Eye (tissue), 1 donor: ENCODE measurements around the gene ATF7.
"Not testable (repeated sequence)": the region's sequence is repeated elsewhere in the genome, so short reads cannot be mapped to it uniquely, and the experiment has no call there.

ENCODE experiments used
- DNase-seq: peaks from one replicate; pipeline ENCODE4 v3.0.0-alpha.2; 2015

ATF7 gene

DNA sequence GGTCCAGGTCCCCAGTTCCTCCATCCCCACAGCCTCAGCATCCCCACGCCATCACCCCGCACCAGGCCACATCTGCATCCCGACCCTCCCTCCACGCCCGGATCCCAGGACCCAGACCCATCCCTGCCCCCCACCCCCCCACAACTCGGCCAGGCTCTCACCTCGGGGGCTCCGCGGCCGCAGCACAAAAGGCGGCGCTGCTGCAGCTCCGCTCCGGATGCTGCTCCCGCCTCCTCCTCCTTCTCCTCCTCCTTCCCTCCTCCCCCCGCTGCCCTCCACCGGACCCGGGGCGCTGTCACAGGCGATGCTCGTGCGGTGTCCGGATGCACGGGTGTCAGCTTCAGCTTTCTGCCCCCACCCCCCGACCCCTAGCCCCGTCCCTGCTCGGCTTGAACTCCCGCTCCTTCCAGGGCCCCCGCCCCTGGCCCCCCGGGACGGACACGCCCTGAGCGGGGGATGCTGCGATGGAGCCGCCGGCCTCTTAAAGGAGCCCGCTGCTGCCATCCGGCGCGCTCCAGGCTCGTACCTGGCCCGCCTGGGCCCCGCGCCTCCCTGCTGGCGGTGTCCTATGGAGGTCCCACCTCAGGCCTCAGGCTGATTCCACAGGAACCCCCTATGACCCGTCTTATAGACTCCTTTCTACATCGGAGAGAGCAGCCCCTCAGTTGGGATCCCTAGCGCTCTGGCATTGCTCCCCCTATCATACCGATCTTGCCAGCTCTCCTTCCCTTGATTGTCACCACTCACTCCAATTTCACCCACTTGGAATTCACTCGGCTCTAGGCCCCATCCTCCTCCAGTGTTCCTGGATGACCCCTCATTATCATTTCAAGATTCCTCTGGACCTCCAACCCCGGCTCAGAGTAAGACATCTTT lies 126.7 kb downstream of the ATF7 start, which contains the start of gene MAP3K12:
Gene MAP3K12 (minus strand): TSS at position 193 of the 876 bp plus-strand sequence. CDS start 12,067 bp downstream, outside the sequence.
- peak; percentile 82 for DNase-seq

GRCh38 chr12:53498235-53498630 lies 127.9 kb downstream of the ATF7 start:
- DNase-seq: no peak

DNA sequence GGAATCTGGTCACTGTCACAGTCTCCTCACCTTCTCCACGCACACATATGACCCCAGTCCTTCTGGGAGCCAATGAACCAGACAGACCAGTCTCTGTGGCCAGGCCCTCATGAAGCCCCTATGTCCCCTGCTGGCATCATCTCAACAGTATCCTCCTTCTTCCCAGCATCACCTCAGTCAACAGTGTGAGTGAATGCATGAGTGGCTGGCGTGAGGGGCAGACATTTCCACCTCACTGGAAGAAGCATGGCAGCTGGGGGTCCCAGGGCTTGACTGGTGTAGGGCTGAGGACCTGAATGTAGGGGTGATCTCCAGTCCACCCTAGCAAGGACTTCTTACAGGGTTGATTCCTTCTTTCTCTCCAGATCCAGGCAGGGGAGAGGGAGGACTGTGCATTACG lies 128.7 kb downstream of the ATF7 start:
- no peak for DNase-seq

- DNase-seq: no peak
Measured at GRCh38 chr12:53496752-53497032, 129.5 kb downstream of the ATF7 start.

DNA sequence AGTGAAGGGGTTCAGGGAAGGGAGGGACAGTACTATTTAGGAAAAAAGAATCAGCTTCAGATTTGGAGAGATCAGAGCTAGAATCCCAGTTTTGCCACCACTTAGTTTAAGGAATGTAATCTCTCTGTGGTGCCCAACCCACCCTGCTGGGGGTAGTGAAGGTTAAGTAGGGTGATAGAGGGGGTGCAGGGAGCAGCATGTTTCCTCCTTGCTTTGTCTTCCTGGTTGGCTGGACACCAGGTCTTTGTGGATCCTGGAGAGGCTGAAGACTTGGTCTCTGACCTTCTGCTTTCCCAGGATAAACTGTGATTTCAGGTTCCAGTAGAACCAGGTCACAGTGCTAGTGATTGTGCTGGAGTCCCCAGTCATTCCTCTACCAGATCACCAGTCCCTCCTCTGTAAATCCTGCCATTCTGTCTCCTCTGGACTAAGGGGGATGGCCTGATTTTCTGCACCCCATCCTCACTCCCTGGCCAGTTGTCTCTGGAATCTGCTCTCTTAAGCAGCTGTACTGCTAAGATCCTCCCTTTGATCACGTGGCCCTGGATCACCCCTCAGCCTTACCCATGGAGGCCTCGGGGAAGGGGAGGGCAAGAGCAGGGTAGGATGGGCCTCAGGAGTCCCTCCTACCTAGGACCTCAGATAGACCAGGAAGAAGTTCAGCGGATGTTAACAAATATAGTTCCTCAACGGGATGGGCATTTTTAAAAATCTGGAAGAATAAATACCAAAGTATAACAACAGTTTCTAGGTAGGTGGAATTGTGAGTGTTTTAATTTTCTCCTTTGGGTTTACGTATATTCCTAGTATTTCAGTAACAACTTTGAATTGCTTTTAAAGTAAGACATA lies 130.1 kb downstream of the ATF7 start:
- peak; percentile 86 for DNase-seq

- peak; percentile 81 for DNase-seq
Measured at GRCh38 chr12:53493610-53494391, 132.4 kb downstream of the ATF7 start.

GRCh38 chr12:53492830-53493609 lies 133.2 kb downstream of the ATF7 start:
- DNase-seq: peak; percentile 98

GRCh38 chr12:53492188-53492587 lies 134.0 kb downstream of the ATF7 start:
- no peak for DNase-seq

DNA sequence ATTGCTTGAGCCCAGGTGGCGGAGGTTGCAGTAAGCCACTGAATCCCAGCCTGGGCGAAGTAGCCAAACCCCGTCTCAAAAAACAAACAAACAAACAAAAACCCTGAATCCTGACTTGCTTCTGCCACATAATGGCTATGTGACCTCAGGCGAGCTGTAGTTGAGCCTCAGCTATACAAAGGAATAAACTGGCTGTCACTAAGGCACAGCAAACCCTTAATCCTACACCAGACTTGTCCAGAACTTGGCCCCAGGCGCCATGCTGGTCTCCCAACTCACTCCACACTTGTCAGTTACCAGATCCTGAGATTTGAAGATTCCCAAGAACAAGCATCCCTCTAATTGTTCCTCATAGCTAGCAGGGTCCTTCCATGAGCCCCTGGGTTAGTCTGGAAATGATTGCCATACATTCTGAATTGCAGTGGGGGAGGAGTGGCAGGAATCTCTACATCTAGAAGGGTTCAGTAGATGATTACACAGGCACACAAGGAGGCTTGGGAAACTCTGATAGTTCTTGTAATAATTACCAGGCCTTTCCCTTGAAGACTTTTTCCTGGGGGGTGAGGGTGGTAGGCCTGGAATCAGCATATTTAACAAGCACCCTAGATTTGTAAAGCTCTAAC lies 136.8 kb downstream of the ATF7 start:
- no peak for DNase-seq

GRCh38 chr12:53486736-53487487 lies 139.3 kb downstream of the ATF7 start:
- no peak for DNase-seq

DNA sequence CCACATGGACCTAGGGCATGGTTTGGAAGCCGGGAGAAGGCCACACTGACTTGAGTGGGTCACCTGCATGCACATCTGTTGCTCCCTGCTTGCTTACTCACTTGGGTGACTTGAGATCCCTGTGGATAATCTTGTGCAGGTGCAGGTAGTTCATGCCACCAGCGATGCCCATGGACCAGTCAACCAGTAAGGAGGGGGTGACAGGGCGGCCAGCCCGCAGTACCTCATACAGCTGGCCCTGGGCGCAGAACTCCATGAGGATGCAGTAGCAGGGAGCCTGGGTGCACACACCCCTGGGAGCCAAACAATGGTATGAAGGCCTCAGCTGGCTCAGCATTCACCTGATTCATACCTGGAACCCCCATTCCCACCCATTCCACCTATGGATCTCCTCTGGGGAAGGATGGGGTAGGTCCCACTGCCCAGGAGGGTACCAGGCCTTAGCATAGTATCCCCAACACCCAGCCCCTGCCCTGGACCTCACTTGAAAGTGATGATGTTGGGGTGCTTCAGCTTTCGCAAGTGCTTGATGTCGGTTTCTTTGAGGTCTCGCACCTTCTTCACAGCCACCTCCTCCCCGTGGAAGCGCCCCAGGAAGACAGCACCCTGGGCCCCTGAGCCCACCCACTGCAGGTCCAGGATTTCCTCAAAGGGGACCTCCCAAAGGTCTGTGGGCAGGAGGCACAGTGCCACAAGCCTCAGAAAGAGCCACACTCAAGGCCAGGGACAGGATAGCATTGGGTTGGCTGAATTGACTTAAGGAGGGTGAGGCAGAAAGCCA lies 140.0 kb downstream of the ATF7 start:
- DNase-seq: no peak

DNA sequence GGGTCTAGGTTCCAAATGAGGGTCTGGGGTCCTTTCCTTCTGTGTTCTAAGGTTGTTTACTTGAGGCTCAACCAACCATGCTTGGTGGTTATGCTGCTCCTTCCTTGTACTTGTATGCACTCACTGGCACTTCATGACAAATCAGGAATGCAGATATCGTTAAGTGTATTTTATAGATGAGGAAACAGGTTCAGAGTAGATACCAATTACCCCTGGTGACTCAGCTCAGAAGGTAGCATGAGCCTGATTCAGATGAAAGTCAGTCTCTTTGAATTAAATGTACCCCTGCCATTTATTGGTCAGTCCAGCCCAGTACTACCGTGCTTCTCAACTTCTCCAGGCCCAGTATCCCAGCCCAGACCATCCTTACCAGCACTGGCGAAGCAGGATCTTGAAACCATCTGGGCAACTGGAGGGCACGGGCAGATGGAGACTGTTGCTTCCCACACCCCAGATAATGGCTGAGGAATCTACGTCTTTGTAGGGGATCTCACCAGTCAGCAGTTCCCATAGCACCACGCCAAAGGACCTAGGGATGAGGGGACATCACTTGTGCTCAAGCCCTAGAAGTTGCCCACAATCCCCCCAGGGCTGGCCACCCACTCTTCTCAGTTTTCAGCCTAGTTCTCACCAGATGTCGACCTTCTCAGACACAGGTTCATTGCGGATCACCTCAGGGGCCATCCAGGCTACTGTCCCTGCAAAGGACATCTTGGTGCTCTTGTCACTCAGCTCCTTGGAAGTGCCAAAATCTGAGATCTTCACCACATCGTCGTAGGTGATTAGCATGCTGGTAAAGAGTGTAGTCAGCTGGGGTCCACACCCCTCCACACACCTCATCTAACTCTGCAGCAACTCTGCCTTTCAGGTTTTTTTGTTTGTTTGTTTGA lies 141.3 kb downstream of the ATF7 start:
- no peak for DNase-seq

DNA sequence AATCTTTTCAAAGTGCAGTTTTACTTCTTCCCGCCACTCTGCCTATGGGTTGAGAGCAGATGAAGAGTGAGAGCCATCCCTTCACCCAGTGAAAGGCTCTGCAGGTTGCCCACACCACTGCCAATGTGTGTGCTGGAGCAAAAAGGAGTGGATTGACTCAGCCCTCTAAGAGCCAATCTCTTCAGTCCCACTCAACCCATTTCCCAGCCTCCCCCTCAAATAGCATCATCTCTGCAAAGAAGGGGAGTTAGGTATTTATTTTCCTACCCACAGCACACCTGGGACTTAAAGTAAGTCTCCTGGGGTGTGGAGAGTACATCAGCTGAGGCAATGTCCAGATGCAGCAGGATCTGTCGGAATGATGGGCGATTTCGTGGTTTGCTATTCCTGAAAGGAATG lies 142.2 kb downstream of the ATF7 start:
- DNase-seq: no peak

GRCh38 chr12:53483225-53483978 lies 142.8 kb downstream of the ATF7 start:
- DNase-seq: no peak

DNA sequence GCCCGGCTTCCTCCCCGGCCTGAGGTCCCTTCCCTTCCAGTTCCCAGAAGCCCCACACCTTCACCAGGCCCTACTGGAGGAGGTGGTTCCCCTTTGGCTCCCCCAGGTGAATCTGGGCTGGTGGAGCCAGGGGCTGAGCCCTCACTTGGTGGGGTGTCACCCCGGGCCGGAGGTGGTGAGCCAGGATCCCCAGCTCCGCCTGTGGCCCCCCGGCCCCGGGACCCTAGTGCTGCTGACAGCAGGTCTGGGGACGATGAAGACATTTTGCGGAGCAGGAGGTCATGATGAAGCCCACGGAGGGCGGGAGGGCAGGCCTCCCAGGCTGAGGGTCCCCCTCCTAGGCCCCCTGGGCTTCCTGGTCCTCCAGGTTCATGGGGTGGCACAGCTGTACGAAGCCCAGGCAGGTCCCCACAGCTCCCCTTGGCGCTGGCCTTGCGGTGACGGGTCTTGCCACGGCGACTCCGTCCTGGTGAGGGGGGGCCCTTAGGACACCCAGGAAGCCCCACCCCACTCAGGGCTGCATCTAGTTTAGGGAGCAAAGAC lies 143.5 kb downstream of the ATF7 start:
- DNase-seq: no peak

DNA sequence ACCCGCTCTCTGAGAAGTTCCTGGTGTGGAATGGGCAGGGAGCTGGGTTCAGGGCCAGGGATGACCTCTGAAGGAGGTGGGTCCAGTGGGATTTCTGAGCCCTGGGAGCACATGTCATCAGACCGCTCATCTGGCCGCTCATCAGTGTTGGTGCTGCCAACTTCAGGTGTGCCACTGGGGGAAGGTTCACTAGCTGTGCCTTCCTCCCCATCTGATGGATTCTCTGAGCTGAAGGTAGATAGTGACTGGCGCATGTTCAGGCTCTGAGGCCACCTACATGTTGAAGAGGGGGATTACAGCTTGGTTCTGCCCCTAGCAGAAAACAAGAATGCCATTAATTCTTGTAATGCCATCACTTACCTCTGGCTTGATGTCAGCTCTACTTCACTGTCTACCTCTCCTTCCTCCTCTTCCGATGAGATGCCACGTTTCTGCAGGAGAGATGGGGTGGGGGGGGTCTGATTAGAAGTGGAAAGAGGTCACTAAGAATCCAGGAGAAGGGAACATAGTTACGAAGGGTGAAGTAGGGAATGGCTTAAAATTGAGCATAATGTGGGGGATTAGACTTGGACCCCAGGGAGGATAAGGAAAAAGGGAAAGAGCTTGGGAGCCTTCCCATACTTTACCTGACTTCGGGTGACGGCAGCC lies 144.1 kb downstream of the ATF7 start:
- no peak for DNase-seq

DNA sequence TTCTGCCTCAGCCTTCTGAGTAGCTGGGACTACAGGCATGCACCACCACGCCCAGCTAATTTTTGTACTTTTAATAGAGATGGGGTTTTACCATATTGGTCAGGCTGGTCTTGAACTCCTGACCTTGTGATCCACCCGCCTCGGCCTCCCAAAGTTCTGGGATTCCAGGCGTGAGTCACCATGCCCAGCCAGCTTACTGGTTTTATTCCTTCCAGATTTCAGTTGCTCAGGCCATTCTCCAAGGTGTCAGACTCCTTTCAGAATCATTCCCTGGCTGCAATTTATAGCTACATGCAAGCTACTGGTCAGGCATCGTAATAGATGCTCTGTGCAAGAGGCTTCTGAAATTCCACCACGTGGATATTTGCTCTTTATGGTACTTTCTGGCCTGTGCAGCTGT lies 144.7 kb downstream of the ATF7 start:
- DNase-seq: not testable (repeated sequence)
